ES-I3 (cell line): ENCODE measurements around the gene SLC29A3.

ENCODE experiments used
- H3K36me3 ChIP-seq: 2 replicates; pipeline ENCODE4 v1.6.1; 2013; ENCODE audit warnings: mild to moderate bottlenecking, low read length, control low read depth, moderate library complexity; ENCODE audit not compliant: insufficient read depth
- H3K4me1 ChIP-seq: 2 replicates; pipeline ENCODE4 v1.6.1; 2013; ENCODE audit warnings: mild to moderate bottlenecking, control low read depth, low read length; ENCODE audit not compliant: insufficient read depth
- H3K9ac ChIP-seq: 2 replicates; pipeline ENCODE4 v1.6.1; 2013; ENCODE audit warnings: low read depth, mild to moderate bottlenecking, low read length, moderate library complexity
- H3K9me3 ChIP-seq: 2 replicates; pipeline ENCODE4 v1.6.1; 2013; ENCODE audit warnings: mild to moderate bottlenecking, low read length, moderate library complexity; ENCODE audit not compliant: control insufficient read depth, insufficient read depth

Gene SLC29A3

GRCh38 chr10:71361581-71361980, 42.5 kb downstream of the SLC29A3 start:
- Histone ChIP-seq H3K9ac (no peak overlapping the region), H3K9me3 (no peaks in the 10 kb centered on the region), H3K4me1 (peaks cover 3% of the 10 kb centered on the region; the same call in 1 of the 2 replicates), H3K36me3 (no peaks in the 10 kb centered on the region)

DNA sequence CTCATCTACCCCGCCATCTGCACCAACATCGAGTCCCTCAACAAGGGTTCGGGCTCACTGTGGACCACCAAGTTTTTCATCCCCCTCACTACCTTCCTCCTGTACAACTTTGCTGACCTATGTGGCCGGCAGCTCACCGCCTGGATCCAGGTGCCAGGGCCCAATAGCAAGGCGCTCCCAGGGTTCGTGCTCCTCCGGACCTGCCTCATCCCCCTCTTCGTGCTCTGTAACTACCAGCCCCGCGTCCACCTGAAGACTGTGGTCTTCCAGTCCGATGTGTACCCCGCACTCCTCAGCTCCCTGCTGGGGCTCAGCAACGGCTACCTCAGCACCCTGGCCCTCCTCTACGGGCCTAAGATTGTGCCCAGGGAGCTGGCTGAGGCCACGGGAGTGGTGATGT, 43.1 kb downstream of the SLC29A3 start:
- Histone ChIP-seq H3K36me3 (no peaks in the 10 kb centered on the region), H3K9ac (no peak overlapping the region), H3K9me3 (no peaks in the 10 kb centered on the region), H3K4me1 (peaks cover 3% of the 10 kb centered on the region; the same call in 1 of the 2 replicates)

GRCh38 chr10:71363936-71364335, 44.9 kb downstream of the SLC29A3 start:
- Histone ChIP-seq H3K4me1 (peaks cover 3% of the 10 kb centered on the region; the same call in 1 of the 2 replicates), H3K9ac (no peak overlapping the region), H3K9me3 (no peaks in the 10 kb centered on the region), H3K36me3 (no peaks in the 10 kb centered on the region)

DNA sequence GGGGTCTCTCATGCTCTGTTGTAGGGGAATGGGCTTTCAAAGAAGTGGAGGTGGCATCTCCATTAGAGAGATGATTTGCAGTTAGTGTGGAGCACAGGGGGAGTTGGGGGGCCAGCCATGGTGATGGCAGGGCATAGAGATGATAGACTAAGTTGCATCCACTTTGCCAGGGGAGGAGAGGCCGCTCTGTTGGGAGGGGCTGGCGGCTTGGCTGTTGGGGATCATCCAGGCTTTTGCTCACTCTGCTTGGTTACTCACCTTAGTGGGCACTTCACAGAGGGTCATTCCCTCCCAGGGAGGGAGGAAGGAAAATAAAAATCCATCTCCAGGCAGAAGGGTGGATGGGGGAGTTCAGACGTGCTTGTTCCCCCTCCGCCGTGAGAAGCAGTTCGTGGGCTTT, 46.3 kb downstream of the SLC29A3 start:
- Histone ChIP-seq H3K9me3 (no peaks in the 10 kb centered on the region), H3K36me3 (no peaks in the 10 kb centered on the region), H3K9ac (no peak overlapping the region), H3K4me1 (peaks cover 3% of the 10 kb centered on the region; the same call in 1 of the 2 replicates)

GRCh38 chr10:71366690-71367089, 47.6 kb downstream of the SLC29A3 start:
- Histone ChIP-seq H3K4me1 (peaks cover 3% of the 10 kb centered on the region; the same call in 1 of the 2 replicates), H3K9ac (no peak overlapping the region), H3K9me3 (no peaks in the 10 kb centered on the region), H3K36me3 (no peaks in the 10 kb centered on the region)

DNA sequence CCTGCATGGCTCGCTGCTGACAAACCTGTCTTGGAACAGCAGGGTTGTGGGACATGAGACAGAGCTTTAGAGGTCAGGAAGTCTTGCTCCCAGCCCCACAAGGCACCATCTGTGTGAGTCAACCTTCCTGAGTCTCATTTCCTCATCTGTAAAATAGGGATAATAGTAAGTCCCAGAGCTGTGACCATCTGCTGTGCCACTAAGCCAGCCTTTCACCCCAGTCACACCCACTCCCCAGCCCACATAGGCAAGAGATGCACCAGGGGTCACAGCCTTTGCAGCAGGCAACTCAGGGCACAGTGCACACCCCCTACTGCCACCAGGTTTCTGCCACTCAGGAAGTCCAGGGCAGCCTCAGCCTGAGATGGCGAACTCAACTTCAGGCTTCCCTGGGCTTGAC, 48.2 kb downstream of the SLC29A3 start:
- H3K9ac ChIP-seq = no peak overlapping the region
- peaks cover 3% of the 10 kb centered on the region; the same call in 1 of the 2 replicates for H3K4me1 ChIP-seq
- no peaks in the 10 kb centered on the region for H3K36me3 ChIP-seq
- no peaks in the 10 kb centered on the region for H3K9me3 ChIP-seq

- no peaks in the 10 kb centered on the region for H3K36me3 ChIP-seq
- H3K9ac ChIP-seq = no peak overlapping the region
- H3K4me1 ChIP-seq = peaks cover 3% of the 10 kb centered on the region
- no peaks in the 10 kb centered on the region for H3K9me3 ChIP-seq
These were observed 49.1 kb downstream of the SLC29A3 start for GRCh38 chr10:71368176-71368575.

DNA sequence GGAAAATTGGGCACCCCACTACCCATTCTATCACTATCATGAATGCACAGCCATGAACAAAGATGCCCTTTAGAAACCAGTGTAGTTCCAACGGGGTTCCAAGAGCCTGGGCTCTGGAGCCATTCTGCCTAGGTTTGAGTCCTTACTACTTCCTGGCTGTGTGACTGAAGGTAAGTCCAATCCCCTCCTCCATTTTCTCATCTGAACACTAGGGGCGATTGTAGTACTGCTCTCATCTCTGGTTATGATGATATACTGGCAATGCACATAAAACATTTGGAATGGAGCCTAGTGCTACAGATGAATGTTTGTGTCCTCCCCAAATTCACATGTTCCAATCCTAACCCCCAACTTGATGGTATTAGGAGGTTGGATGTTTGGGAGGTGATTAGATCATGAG, 49.6 kb downstream of the SLC29A3 start:
- no peaks in the 10 kb centered on the region for H3K36me3 ChIP-seq

GRCh38 chr10:71369602-71370001, 50.5 kb downstream of the SLC29A3 start:
- no peaks in the 10 kb centered on the region for H3K36me3 ChIP-seq
- no peak overlapping the region for H3K9ac ChIP-seq
- H3K4me1 ChIP-seq = peaks cover 1% of the 10 kb centered on the region
- no peaks in the 10 kb centered on the region for H3K9me3 ChIP-seq

More for the DNA sequence above, 49.6 kb downstream of the SLC29A3 start:
- Histone ChIP-seq H3K9me3 (no peaks in the 10 kb centered on the region), H3K9ac (no peak overlapping the region), H3K4me1 (peaks cover 3% of the 10 kb centered on the region)

DNA sequence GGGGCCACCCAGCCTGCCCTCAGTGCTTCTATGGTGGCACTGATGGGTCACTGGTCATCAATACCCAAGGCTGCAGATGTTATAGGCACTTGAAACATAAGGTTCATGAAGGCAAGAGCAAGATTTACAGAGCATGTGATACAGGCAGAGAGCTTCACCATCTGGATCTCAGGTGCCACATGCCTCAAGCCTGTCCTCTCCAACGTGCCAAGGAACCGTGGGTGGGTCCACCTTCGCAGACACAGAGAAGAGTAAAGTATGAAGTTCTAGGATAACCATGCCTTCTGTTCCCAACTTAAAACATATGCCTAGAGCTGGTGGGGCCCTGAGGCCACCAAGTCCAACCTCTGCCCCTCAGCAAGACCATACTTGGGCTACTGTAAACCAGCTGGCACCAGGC, 51.0 kb downstream of the SLC29A3 start:
- H3K9me3 ChIP-seq = no peaks in the 10 kb centered on the region
- no peaks in the 10 kb centered on the region for H3K36me3 ChIP-seq
- H3K9ac ChIP-seq = no peak overlapping the region
- H3K4me1 ChIP-seq = no peaks in the 10 kb centered on the region; the same call in 1 of the 2 replicates

DNA sequence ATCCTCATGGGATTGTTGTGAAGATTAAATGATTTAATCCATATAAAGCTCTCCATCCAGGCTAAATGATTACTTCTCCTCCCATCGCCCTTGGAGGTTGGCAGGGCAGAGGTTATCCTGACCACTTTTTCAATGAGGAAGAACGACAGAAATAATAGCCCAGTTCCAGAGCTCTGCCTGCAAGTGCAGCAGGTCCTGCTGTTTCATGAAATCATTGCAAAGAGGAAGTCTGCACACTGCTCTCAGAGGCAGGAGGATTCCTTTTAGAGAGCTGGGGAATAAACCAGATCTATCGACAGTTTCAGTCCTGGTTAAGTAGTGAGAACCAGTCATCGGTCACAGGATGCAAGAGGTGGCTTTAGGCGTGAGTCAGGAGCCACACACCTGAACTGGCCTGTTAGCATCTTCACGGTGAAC, 52.7 kb downstream of the SLC29A3 start:
- Histone ChIP-seq H3K36me3 (no peaks in the 10 kb centered on the region), H3K4me1 (no peaks in the 10 kb centered on the region; the same call in 1 of the 2 replicates), H3K9me3 (no peaks in the 10 kb centered on the region), H3K9ac (no peak overlapping the region)

GRCh38 chr10:71372882-71373495, 53.9 kb downstream of the SLC29A3 start:
- Histone ChIP-seq H3K9me3 (no peaks in the 10 kb centered on the region), H3K36me3 (no peaks in the 10 kb centered on the region), H3K9ac (no peak overlapping the region), H3K4me1 (no peaks in the 10 kb centered on the region; the same call in none of the 2 replicates)

DNA sequence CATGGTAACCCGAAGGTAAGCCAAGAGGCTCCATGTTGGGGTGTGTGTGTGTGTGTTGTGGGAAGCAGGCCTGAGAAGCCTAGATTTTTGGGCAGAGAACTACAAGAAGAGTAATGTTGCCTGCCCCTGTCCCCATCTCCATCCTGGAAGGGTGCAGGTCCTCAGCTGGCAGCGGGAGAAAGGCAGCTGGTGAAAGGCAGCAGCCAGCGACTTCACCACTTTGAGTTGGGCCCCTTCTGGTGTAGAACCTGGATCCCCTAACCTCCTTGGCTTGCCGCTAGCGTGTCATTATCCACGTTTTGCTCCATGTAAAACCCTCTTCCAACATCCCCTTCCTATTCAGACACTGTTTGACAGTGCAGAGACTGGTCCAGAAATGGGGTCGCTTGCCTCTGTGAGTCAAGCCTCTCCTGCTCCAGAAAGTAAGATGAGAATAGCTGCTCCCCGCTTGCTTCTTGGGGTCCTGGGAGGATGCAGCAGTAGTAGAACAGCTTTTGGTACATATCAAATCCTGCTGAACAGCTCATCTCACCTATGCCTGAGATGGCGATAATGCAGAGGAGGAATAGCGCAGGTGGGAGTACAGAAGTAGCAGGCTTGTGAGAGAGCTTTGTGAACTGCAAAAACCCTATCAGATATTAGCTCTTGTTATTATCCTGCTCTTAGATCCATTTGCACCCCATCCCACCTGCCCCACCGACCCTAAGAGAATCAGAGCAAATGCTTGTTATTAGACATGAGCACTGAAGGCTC, 55.6 kb downstream of the SLC29A3 start:
- no peak overlapping the region for H3K9ac ChIP-seq
- H3K4me1 ChIP-seq = no peaks in the 10 kb centered on the region; the same call in none of the 2 replicates
- no peaks in the 10 kb centered on the region for H3K9me3 ChIP-seq
- no peaks in the 10 kb centered on the region for H3K36me3 ChIP-seq

DNA sequence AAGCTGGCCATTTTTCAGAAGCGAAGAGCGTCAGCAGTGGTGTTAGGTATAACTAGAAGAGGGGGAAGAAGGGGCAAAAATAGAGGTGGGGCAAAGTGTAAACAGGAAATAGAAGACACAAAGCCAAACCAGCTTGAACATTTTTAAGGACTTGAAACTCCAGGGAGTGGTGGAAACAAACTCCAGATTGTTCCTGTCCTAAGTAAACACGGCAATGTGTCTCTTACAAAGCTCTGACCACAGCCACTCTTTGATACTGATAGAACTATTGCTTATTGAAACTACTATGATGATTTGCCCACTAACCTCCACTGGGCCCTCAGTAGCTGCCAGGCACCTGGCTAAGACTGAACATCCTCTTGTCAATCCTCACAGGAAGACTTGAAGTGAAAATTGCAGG, 56.9 kb downstream of the SLC29A3 start:
- H3K36me3 ChIP-seq = no peaks in the 10 kb centered on the region
- H3K9me3 ChIP-seq = no peaks in the 10 kb centered on the region
- H3K4me1 ChIP-seq = no peaks in the 10 kb centered on the region; the same call in none of the 2 replicates
- no peak overlapping the region for H3K9ac ChIP-seq
